AG09319 (cell line): Measurements from ENCODE around the gene KCNG2.

Source experiments
- DNase-seq: peaks from one replicate; pipeline ENCODE4 v3.0.0-alpha.2; 2010; ENCODE audit warnings: low read depth; ENCODE audit errors: extremely low read depth
- CTCF ChIP-seq: IDR thresholded peaks from 2 replicates; pipeline ENCODE4 v1.5.1; 2011; ENCODE audit warnings: low read depth, mild to moderate bottlenecking, inconsistent platforms, low read length, moderate library complexity

The KCNG2 gene

GRCh38 chr18:79798999-79799370, 1.2 kb downstream of the KCNG2 start:
- no peak for DNase-seq
- no peak for TF ChIP-seq CTCF

GRCh38 chr18:79799619-79800370, 2.1 kb downstream of the KCNG2 start:
- DNase-seq, result no peak

GRCh38 chr18:79800371-79801180, 2.8 kb downstream of the KCNG2 start:
- DNase-seq, result no peak
- no peak for TF ChIP-seq CTCF

More at GRCh38 chr18:79799619-79800370, 2.1 kb downstream of the KCNG2 start:
- no peak for TF ChIP-seq CTCF

- TF ChIP-seq CTCF, result no peak
- DNase-seq, result no peak
Measured at GRCh38 chr18:79801217-79801616, 3.5 kb downstream of the KCNG2 start.

GRCh38 chr18:79801641-79802040, 3.9 kb downstream of the KCNG2 start:
- DNase-seq, result no peak
- no peak for TF ChIP-seq CTCF

- DNase-seq, result no peak
- TF ChIP-seq CTCF, result no peak
Measured at GRCh38 chr18:79802298-79802697, 4.6 kb downstream of the KCNG2 start.

- TF ChIP-seq CTCF, result no peak
- no peak for DNase-seq
Measured at GRCh38 chr18:79803611-79804051, 5.9 kb downstream of the KCNG2 start.
